NCI-H345 treated with DMSO at 0.1 percent for 48 hours (cell line): Measurements from ENCODE around the gene CNOT6.

Experiments
- DNase-seq: peaks from one replicate; lab custom pipeline; 2025; ENCODE audit not compliant: unreplicated experiment; lab: John Stamatoyannopoulos, UW

The CNOT6 gene

DNA sequence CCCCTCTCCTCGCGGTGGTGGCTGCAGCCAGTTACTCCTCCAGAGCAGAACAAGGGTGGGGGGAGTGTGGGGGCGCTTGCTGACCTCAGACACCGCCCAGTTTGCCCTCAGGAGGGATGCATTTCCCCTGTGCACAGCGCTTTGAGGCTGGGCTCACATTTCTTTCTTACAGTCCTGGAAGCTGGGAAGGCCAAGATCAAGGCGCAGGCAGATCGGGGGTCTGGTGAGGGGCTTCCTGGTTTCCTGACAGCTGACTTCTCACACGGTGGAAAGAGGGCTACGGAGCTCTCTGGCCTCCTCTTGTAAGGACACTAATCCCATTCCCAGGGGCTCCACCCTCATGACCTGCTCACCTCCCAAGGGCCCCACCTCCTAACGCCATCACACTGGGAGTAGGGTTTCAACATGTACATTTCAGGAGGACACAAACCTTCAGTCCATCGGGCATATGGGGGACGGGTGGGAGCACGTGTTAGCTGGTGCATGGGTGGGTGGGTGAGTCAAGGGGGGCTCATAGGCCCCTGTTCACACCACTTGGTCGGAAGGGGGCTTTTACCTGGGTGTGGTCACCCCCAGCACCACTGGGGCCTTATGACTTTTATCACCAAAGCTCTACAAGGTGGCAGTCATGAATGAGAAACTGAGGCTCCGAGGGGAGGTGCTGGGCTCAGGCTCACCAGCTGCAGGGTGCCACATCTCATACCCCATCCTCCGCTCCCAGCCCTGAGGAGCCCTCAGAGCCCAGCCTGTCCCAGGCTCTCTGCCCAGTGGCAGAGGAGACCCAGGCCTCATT lies 104.8 kb downstream of the CNOT6 start:
- DNase-seq = no peak

DNA sequence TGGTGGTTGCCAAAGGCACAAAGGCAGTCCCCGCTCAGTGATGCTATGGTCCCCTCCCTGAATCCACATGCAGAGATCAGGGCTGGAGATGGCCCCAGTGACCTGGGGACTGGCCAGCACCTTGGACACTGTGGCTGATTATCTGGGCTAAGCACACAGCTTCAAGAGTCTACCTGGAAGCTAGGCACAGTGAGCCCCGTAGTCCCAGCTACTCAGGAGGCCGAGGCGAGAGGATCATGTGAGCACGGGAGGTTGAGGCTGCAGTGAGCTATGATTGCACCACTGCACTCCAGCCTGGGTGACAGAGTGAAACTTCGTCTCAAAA lies 105.4 kb downstream of the CNOT6 start:
- DNase-seq = no peak

DNA sequence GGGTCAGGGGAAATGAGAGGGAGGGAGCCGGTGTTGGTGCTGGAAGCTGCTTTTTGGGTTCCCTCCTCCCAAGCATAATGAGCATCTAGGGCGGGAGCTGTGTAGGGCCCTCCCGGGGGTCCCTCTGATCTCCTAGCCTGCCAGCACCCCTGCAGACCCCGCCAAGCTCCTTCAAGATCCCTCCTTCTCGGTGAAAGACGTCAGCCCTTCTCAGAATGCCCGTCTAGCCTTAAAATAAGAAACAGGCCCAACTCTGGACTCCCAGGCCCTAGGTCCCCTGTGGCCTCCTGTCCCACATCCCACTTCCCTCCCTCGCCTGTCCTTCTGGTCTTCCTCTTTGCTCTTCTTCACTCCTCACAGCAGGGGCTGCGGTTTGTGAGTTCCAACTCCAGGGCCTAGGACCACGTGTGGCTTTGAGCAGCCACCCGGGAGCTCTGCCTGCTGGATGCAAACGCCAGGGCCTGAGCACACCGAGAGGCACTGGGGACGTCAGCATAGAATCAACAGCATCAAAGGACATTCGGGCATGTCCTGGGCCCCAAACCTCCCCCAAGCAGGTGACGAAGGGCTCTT lies 105.9 kb downstream of the CNOT6 start:
- no peak for DNase-seq

DNA sequence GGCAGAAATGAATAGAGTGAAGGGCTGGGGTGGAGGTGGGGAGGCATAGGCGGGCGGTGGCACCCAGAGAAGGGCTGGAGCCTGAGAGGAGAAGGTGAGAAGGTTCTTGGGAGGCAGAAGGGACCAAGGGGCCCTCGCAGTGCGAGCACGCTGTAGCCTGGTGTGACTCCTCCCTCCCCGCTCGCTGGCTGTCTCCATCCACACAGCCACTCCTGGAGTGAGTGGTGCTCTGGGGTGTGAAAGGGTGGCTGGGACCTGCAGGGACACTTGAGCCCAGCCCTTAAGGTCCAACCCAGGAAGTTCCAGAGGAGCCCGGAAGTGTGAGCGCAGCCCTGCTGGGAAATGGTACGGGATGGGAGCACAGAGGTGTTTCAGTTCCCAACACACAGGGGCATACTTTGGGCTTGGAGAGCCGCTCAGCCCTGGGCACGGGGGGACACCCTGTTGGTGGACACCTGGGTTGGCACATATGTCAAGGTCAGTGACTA lies 106.4 kb downstream of the CNOT6 start:
- no peak for DNase-seq

DNA sequence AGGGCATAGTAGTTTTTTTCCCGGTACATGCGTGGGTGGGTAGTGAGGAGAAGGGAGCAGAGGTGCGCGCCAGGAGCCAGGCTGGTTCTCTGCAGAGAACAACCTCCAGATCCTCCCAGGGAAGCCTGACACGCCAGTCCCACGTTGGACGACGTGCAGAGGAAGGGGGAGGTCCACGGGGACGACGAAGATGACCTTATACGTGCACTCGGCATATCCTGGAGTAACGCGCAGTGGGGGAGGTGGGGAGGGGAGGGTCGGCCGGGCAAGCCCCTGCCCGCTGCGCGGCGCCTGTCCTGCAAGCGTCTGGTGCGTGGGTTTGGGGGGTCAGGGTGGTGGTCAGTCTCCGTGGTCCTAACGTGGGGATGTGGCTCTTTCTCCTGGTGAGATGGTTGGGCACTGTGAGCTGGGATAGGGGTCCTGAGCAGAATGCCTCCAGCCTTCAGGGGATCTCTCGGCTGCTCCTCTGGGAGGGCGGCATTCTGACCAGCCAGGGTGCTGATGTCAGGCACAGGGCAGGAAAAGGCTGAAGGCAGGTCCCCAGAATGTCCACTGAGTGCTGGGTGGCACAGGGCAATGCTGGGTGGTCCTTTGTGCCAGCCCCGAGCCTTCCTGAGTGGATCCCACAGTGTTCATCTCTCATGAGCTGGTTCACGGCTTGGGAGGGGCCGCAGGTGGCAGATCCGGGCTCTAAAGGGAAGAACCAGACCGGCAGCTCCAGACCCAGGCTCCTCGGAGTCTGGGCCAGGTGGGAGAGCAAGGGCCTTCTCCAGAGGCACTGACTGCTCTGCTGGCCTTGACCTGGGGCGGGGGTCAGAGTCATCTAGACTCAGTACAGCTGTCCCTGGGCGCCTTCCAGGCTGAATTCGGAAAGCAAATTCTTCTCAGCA lies 107.7 kb downstream of the CNOT6 start:
- DNase-seq = no peak

DNA sequence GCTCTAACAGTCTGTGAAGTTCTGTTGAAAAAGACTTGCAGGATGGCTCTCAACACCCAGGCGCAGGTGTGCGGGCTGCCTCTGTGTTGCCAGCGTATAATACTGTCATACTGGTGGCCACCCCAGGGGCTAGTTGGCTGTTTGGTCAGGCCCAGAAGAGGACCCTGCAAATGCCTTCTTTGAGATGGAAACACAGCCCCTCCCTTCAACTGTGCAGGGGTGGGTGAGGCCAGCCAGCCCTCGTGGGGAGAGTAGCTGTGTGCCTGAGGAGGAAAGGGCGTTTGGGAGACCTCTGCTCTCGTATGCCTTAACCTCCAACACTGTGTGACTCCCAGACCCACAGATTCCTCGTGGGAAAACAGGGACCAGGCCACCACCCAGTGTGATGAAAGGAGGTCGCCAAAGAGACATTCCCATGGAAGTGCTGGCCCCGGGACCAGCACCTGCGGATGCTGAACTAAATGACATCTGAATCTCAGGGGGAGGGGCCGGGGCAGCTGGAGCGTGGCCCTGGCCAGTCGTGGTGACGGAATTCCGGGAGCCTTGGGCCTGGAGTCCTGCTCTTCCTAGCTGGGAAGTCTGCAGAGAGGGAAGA lies 108.4 kb downstream of the CNOT6 start:
- no peak for DNase-seq

DNA sequence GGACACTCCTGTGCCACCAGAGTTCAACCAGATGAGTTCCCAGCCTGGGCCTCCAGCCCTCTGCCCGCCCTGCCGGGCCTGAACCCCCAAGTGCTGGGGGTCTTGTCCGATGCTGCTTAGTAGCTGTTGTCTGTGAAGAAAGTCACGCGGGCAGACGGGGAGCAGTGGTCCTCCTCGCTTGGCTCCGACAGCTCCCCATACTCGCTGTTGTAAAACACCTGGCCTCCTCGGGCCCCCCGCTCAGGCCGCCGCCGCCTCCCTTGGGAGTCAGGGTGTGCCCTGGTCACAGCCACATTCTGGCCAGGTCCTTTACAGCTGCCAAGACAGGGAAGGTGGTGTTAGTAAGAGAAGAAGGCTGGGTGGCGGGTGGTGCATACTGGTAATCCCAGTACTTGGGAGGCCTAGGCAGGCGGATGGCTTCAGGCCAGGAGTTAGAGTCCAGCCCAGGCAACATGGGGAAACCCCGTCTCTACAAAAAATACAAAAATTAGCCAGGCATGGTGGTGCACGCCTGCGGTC lies 109.0 kb downstream of the CNOT6 start:
- no peak for DNase-seq

DNA sequence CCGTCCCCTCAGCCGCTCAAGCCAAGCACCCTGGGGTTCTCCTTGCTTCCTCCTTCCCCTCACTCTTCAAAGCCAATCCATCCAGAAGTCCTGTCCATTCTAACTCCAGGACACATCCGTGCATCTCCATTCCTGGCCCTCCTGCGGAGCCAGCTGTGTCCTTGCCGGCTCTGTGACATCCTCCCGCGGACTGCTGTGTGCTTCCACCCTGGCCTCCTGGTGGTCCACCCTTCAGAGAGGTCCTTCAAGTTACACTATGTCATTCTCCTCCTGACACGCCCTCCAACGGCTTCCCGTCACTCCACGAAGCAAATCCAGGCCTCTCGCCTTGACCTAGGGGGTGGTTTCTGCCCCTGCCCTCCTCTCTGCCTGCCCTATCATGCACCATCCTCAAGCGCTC lies 110.1 kb downstream of the CNOT6 start:
- no peak for DNase-seq

DNA sequence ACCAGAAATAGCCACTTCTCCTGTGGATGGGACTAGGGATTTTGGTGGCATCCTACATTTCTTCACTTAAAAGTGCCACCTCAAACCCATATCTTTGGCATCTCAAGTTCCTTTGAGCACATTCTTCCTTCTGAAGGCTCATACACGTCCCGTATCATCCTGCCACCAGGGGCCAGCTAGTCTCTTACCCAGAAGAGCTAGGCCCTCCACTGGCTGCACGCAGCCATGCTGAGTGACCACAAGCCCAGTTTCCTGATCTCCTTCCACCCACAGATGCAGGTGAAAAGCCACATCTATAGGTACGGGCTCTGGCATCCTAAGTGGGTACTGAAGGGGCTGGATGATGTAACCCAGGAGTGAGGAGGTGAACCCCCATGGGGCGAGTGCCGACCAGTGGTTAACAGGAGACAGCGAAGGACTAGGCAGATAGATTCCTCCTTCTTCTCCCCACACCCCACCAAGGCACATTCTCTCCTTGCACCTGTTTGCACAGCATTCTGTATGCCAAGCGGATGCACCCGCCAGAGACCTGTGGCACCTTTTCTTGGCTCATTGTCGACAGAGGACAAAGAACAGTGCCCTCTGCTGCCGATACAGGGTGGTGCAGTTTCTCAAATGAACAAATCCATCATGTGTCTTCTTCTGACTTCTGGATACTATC lies 111.5 kb downstream of the CNOT6 start:
- DNase-seq = peak; percentile 42

DNA sequence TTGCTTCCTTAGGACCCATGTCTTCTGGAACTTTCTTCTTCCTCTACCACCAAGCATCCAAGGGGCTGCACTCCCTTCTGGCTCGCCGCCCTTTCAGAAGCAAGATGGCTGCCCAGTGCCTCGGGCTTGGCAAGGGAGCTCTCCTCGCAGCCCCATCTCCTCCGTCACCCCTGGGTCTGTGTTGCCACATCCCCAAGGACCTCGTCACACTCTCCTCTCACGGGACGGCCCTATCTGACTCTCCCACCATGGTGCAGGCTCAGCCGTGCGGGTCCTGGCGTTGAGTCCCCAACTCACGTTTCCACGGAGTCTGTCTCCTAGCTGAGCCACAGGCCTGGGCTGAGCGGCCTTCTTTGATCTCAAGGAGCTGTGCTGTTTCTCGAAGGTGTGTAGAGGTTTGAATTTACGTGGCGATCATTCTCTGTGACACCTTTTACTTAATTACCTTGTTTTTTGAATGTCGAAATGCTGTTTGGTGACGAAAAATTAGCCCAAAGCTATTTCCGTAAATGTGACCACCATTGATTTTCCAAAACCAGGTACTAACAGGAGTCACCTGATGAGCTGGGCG lies 112.1 kb downstream of the CNOT6 start:
- DNase-seq = no peak

DNA sequence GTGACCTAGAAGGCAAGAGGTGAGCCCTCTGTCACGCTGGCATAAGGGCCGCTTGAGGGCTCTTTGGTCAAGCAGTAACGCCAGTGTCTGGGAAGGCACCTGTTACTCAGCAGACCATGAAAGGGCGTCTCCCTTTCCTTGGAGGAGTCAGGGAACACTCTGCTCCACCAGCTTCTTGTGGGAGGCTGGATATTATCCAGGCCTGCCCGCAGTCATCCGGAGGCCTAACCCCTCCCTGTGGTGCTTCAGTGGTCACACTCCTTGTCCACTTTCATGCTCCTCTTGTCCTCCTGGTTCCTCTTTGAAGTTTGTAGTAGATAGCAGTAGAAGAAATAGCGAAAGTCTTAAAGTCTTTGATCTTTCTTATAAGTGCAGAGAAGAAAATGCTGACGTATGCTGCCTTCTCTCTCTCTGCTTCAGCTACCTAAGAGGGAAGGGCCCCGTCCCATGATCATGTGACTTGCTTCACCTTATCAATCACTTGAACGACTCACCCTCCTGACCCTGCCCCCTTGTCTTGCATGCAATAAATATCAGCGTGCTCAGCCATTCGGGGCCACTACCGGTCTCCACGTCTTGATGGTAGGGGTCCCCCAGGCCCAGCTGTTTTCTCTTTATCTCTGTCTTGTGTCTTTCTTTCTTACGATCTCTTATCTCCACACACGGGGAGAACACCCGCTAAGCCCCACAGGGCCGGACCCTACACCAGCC lies 113.8 kb downstream of the CNOT6 start:
- DNase-seq = no peak

DNA sequence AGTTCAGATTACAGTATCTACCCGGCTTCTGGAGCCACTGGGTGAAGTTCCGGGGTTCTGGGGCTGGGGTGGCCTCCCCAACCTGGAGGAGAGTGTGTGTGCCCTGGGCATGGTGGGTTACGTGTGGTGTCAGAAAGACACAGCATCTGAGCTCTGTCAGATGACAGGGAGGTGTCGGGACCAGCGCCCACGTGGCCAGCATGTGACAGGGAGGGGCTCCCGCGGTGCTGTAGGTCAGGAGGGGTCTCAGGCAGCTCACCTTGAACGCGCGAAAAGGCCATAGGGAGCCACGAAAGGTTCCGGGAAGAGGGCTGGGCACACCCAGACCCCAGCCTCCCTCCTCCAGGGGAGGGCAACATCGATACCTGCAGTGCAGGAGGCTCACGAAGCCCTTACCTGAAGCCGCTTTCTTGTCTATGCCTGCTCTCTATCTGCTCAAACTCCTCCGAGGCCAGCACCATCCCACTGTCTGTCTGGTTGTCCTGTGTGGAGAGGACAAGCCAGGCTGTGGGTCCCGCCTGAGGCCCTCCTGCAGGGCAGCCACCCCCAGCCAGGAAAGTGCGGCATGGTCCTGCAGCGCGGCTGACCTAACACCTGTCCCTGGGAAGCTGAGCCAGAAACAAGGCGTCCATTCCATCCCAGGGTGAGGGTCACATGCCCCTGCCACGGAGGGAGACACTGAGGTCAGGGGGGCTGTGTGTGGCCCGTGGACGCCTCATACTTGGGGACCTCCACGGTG lies 114.6 kb downstream of the CNOT6 start:
- no peak for DNase-seq

DNA sequence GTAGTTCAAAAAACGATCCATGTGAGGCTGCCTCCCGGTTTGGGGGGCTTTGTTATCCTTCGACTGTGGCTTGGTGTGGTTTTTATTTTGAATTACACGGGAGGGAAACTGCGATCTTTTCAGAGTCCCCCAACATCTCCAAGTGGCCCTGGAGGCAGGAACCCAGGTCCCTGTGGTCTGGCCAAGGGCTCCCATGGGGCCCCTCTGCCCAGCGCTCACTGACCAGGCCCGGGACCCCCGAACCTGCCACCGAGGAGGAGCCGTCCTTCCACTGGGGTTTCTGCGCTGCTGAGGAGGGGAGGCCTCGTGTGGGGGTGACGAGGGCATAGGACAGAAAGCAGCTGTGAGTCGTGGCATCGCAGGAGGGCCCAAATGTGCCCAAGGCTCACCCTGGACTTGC lies 115.2 kb downstream of the CNOT6 start:
- DNase-seq = no peak

DNA sequence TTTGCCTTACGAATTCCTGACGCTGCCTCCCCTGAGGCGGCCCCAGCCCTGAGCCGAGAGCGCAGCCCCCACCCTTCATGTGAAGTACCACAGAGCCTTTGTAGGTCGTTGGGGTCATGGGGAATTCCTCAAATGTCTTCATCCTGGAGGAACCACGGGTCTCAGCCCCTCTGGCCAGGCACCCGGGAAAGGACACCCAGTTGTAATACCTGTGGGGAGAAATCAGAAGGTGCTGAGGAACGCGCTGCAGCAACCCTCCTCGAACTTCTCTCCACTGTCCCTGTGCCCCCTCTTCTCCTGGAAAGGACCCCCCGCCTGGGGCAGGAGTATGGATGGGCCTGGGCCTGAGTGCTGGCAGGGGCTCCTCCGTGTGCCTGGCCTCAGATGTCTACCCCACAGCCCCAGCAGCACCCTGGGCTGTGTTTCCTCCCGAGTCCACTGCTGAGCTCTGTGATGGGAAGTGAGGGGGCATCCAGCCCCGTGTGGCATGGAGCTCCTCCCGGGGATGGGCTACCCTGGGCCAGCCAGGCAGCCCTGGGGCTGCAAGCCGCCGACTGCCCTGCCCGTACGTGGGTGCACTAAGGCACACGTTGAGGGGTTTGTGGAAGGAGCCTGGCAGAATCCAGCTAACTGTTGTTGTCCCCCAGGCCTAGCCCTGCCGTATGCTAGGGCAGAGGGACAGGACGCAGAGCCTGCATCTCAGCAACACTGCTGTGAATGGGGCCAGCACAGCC lies 115.8 kb downstream of the CNOT6 start:
- no peak for DNase-seq

DNA sequence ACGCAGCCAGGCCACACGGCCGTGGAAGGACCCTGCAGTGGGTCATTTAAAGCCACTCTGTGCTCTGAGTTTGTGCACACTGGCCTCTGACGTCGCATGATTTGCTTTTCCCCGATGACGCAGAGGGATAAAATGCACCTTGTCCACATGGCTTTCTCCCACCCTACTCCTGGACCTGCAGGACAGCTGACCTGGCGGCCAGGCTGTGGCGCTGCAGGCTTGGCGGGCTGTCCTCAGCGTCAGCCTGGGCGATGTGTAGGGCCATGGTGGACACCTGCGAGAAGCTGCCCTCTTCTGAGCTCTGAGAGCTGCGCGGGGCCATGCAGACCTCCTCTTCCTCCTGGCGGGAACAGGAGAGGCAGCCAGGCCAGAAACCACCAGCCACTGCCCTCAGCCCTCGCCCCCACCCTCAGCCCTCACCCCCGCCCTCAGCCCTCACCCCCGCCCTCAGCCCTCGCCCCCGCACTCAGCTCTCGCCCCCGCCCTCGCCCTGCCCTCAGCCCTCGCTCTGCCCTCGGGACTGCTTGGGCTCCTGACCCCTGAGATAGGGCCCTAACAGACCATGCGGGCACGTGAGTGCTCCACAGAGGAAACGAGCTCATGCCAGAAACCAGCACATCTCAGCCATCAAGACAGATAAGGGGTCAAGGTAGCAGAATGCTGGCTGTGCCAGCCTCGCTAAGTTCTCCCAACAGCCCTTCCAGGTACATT lies 117.1 kb downstream of the CNOT6 start:
- no peak for DNase-seq

DNA sequence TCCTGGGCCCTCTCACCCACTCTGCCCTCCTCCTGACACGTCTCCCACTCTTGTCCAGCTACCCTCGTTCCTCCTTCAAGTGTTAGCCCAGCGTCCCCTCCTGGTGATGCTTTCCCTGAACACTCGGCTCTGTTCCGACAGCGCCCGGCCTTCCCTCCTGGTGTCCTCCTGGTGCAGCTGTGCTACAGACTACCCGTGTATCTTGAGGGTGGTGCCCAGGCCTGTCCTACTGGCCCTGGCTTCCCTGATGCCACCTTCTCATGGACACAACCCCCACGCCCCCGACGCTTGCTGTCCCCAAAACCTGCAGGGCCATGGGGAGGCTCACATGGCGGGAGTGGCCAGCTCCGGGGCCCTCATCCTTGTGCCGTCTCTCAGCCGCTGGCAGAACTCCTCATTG lies 118.5 kb downstream of the CNOT6 start:
- no peak for DNase-seq

DNA sequence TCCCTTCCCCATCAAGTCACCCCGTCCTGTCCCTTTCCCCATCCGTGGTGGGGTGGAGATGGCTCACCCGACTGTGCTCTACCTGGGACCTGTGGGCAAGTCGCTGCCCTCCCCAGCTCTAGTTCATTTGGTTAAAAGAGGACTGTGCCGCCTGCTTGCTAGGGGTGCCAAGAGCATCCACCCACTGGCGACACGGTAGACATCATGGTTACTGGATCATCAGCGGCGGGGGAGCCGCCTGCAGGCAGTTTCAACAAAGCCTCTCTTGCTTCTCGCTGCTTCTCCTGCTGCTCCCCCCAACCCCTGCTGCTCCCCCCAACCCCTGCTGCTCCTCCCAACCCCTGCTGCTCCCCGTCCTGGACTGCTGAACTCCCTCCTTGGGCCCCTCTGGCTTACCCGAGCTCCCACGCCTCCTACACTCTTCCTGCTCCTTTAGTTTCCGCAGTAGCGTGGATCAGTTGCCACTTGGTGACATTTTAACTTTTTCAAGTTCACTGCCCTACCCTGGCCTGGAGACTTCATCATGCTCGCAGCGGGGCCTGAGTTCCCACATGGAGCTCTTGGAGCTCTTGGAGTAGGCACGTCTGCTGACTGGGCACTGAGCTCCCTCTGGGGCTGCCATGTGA lies 119.1 kb downstream of the CNOT6 start:
- no peak for DNase-seq
